ENCODE results near the gene C1orf174. TPM values are rescaled to one million over a fixed set of nuclear protein-coding genes. Genes with fewer than 3 reads are reported as not detected.

C1orf174 gene
- polyA plus RNA-seq, 3 donors = 19.1 to 46.0 (median 21.3) TPM

DNA sequence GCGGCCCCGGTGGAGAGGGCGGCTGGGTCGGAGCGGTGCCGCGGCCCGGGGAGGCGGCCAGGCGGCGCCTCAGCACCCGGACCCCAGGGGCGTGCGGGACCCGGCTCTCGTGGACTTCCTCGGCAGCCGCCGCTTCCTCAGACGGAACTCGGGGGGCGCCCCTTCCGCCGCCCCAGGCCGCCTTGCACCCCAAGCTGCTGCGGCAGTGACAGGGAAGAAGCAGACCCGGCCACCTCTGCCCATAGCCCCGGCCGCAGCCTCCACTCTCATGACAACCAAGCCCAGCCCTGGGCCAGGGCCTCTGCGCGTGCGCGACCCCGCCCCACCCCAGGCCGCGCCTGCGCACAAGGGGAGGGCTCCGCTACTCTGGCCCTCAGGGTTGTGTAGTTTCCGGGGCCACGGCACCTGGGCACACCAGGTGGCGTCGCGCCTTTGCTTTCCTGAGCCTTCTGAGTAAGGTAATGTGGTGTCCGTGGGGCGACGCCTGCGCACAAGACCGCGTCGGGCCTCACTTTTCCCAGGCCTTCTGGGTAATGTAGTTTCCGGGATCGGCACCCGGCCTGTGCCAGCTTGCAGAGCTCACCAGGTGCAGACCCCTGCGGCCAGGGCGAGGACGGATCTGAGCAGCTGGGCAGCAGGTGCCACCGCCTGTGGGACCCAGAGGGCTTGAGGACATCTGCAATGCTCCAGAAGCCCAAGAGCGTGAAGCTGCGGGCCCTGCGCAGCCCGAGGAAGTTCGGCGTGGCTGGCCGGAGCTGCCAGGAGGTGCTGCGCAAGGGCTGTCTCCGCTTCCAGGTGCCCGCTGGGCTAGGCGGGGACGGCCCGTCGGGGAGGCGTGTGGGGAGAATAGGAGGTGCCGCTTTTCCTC, 42.9 kb downstream of the C1orf174 start, which contains the start of the genes CEP104 and DFFB:
TSS of gene CEP104 (minus strand) at position 289 of the 868 bp plus-strand sequence. CDS start 4,804 bp downstream, outside the sequence.
TSS of gene DFFB (plus strand) at position 554 of the 868 bp plus-strand sequence. CDS start at position 682, 128 bp downstream.
- Mint-ChIP-seq H3K36me3 (peaks cover 6% of the 10 kb centered on the region in 2 donors), H3K27me3 (ENCODE audit: low read depth in 3 of 3) (peaks cover 1 to 8% (median 6%) of the 10 kb centered on the region in 3 donors), H3K4me3 (peak within 1 kb of the TSS; percentile 98), H3K4me1 (peaks cover 38% of the 10 kb centered on the region), H3K9me3 (no peaks in the 10 kb centered on the region), H3K27ac (peak within 1 kb of the TSS; percentile 74 to 96 (median 87))
- DNase-seq = peak; percentile 76 to 80 (median 78)
- Histone ChIP-seq H3K36me3 (replicated peaks in 1 of 2; ENCODE audit: control insufficient read depth in 1 of 2, insufficient read depth in 2 of 2, low read length in 2 of 2) (peaks cover 0 to 6% of the 10 kb centered on the region in 2 donors), H4K20me1 (ENCODE audit: insufficient read depth, low read length) (peaks cover 37% of the 10 kb centered on the region), H3K9me3 (replicated peaks in 1 of 2; ENCODE audit: control insufficient read depth in 1 of 2, insufficient read depth in 1 of 2, low read length in 2 of 2) (no peaks in the 10 kb centered on the region), H3K79me2 (ENCODE audit: insufficient read depth, low read length) (peaks cover 29% of the 10 kb centered on the region), H3K27ac (ENCODE audit: low read depth in 1 of 2, low read length in 2 of 2) (peak within 1 kb of the TSS; percentile 55 to 84), H3K4me3 (replicated peaks in 1 of 3; ENCODE audit: low read depth in 2 of 3, low read length in 3 of 3) (peak within 1 kb of the TSS; percentile 58 to 100 (median 92)), H3K4me2 (replicated peaks; ENCODE audit: extremely low read depth, low read length, poor library complexity, severe bottlenecking) (peak within 1 kb of the TSS; percentile 96), H3K4me1 (ENCODE audit: control insufficient read depth in 1 of 2, insufficient read depth in 2 of 2, low read length in 2 of 2) (peaks cover 18 to 26% of the 10 kb centered on the region in 2 donors), H3K27me3 (ENCODE audit: control insufficient read depth in 2 of 2, insufficient read depth in 2 of 2, low read length in 2 of 2) (no peaks in the 10 kb centered on the region), H2AFZ (ENCODE audit: insufficient read depth, low read depth, low read length, poor library complexity, severe bottlenecking) (peak within 1 kb of the TSS; percentile 96), H3K9ac (ENCODE audit: insufficient read depth, low read length, poor library complexity, severe bottlenecking) (peak within 1 kb of the TSS; percentile 79)
- under 1% methylated on average over 70 of the region's 73 CpGs for WGBS (ENCODE audit: insufficient coverage)
- TF ChIP-seq, protein P1, sequence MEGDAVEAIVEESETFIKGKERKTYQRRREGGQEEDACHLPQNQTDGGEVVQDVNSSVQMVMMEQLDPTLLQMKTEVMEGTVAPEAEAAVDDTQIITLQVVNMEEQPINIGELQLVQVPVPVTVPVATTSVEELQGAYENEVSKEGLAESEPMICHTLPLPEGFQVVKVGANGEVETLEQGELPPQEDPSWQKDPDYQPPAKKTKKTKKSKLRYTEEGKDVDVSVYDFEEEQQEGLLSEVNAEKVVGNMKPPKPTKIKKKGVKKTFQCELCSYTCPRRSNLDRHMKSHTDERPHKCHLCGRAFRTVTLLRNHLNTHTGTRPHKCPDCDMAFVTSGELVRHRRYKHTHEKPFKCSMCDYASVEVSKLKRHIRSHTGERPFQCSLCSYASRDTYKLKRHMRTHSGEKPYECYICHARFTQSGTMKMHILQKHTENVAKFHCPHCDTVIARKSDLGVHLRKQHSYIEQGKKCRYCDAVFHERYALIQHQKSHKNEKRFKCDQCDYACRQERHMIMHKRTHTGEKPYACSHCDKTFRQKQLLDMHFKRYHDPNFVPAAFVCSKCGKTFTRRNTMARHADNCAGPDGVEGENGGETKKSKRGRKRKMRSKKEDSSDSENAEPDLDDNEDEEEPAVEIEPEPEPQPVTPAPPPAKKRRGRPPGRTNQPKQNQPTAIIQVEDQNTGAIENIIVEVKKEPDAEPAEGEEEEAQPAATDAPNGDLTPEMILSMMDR (IDR thresholded peaks at IDR 0.05) = no peak
- intact Hi-C loops (cut with micrococcal nuclease) = loop anchor here (2.0 to 5.0 kb wide), 2 partner anchors 40 to 44 kb away; partner anchors contain the start of gene C1orf174 (in 1 of the 2)

DNA sequence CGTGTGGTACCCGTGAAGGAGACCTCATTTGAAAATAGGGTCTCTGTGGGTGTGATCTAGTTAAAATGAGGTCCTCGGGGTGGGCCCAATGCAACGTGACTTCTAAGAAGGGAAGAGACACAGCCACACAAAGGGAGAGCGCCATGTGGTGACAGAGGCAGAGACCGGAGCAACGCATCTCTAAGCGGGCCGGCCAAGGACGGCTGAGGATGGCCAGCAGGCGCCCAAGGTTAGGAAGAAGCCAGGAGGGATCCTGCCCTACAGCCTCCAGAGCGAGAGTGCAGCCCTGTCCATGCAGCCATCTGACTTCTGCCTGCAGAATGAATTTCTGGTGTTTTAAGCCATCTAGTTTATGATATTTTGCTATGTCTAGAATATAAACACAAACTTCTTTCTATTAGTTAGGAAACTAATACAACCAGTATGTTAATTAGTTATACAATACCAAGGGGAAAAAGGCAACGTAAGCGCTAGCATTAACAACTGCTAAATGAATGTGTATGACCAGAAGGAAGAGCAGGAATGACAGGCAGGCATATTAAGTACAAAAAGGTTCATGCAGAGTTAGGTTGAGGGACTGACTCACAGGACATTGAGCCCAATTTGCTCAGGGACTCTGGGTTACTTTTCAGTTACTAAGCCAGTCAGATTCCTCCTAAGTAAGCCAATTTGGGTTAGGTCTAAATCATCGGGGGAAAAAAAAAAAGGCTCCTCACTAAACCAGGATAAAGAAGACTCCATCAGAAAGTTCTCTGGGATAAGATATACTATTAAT, 47.2 kb downstream of the C1orf174 start:
- TF ChIP-seq, protein P1 (IDR thresholded peaks at IDR 0.05) = no peak
- no peaks in the 10 kb centered on the region for H3K9me3 Mint-ChIP-seq
- peaks cover 23% of the 10 kb centered on the region for H3K79me2 ChIP-seq (ENCODE audit: insufficient read depth, low read length)
- H3K9me3 ChIP-seq (replicated peaks in 1 of 2; ENCODE audit: control insufficient read depth in 1 of 2, insufficient read depth in 1 of 2, low read length in 2 of 2) = no peaks in the 10 kb centered on the region
- 88% methylated on average over 12 of the region's 15 CpGs for WGBS (ENCODE audit: insufficient coverage)
- intact Hi-C loops (cut with micrococcal nuclease) = no loop called here
- no peak overlapping the region for H3K4me3 Mint-ChIP-seq
- H3K36me3 Mint-ChIP-seq = peaks cover 32 to 34% of the 10 kb centered on the region in 2 donors
- H3K27ac Mint-ChIP-seq = peak overlapping the region in 1 of 7 donors; percentile 68
- peaks cover 21% of the 10 kb centered on the region for H3K4me1 Mint-ChIP-seq
- H3K36me3 ChIP-seq (replicated peaks in 1 of 2; ENCODE audit: control insufficient read depth in 1 of 2, insufficient read depth in 2 of 2, low read length in 2 of 2) = peaks cover 19 to 42% of the 10 kb centered on the region in 2 donors
- peaks cover 28% of the 10 kb centered on the region for H4K20me1 ChIP-seq (ENCODE audit: insufficient read depth, low read length)
- no peak overlapping the region for H3K4me3 ChIP-seq (replicated peaks in 1 of 3; ENCODE audit: low read depth in 2 of 3, low read length in 3 of 3)
- H3K27me3 ChIP-seq (ENCODE audit: control insufficient read depth in 2 of 2, insufficient read depth in 2 of 2, low read length in 2 of 2) = no peaks in the 10 kb centered on the region
- peaks cover 1 to 8% (median 6%) of the 10 kb centered on the region in 3 donors for H3K27me3 Mint-ChIP-seq (ENCODE audit: low read depth in 3 of 3)
- H3K4me2 ChIP-seq (replicated peaks; ENCODE audit: extremely low read depth, low read length, poor library complexity, severe bottlenecking) = no peak overlapping the region
- H3K9ac ChIP-seq (ENCODE audit: insufficient read depth, low read length, poor library complexity, severe bottlenecking) = no peak overlapping the region
- H2AFZ ChIP-seq (ENCODE audit: insufficient read depth, low read depth, low read length, poor library complexity, severe bottlenecking) = no peak overlapping the region
- DNase-seq = no peak
- H3K27ac ChIP-seq (ENCODE audit: low read depth in 1 of 2, low read length in 2 of 2) = no peak overlapping the region
- peaks cover 14 to 18% of the 10 kb centered on the region in 2 donors for H3K4me1 ChIP-seq (ENCODE audit: control insufficient read depth in 1 of 2, insufficient read depth in 2 of 2, low read length in 2 of 2)
